Mammary epithelial cell (primary cell): Measurements from ENCODE around the gene CRYBB1.

Source experiments
- EZH2 ChIP-seq: IDR thresholded peaks from 2 replicates; pipeline ENCODE4 v1.6.1; 2012; ENCODE audit warnings: low read length, inconsistent platforms, borderline replicate concordance
- TF ChIP-seq, protein P1 (sequence below), 2 donors: IDR thresholded peaks in 1 of 2; conservative IDR thresholded peaks in 1 of 2; 2 replicates each; pipeline ENCODE4 v1.5.1; 2011 to 2012; ENCODE audit warnings: inconsistent platforms in 2 of 2, low read length in 2 of 2, mild to moderate bottlenecking in 2 of 2, control low read depth in 1 of 2, low read depth in 1 of 2; ENCODE audit not compliant: insufficient read depth in 1 of 2; ENCODE audit errors: extremely low read depth in 1 of 2

DNA sequence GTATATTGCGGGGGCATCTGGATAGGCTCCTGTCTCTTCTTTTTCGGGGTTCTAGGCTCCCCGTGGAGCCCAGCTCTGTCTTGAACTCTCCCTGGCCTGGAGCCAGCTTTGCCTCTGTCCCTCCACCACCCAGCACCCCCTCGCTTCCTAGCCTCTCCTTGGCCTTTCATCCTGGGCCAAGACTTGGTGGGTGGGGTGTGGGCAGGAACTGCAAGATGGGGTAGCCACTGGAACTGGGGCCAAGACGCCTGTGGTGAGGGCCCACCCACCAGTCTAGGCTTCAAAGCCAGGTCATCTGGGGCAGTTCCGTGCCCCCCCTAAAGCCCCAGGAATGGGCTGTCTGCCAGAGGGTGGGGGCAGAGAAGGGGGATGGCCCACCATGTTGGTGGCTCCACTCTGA, 1.7 kb upstream of the CRYBB1 start:
- TF ChIP-seq, protein P1, sequence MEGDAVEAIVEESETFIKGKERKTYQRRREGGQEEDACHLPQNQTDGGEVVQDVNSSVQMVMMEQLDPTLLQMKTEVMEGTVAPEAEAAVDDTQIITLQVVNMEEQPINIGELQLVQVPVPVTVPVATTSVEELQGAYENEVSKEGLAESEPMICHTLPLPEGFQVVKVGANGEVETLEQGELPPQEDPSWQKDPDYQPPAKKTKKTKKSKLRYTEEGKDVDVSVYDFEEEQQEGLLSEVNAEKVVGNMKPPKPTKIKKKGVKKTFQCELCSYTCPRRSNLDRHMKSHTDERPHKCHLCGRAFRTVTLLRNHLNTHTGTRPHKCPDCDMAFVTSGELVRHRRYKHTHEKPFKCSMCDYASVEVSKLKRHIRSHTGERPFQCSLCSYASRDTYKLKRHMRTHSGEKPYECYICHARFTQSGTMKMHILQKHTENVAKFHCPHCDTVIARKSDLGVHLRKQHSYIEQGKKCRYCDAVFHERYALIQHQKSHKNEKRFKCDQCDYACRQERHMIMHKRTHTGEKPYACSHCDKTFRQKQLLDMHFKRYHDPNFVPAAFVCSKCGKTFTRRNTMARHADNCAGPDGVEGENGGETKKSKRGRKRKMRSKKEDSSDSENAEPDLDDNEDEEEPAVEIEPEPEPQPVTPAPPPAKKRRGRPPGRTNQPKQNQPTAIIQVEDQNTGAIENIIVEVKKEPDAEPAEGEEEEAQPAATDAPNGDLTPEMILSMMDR (conservative IDR thresholded peaks at IDR 0.05 in 1 of 2, IDR thresholded peaks at IDR 0.05 in 1 of 2; ENCODE audit: extremely low read depth in 1 of 2, insufficient read depth in 1 of 2, low read depth in 1 of 2, low read length in 2 of 2), result no peak
- TF ChIP-seq EZH2, result no peak
